Gastrocnemius medialis (tissue), 4 donors: ENCODE data around the gene BANP. TPM values are rescaled to one million over a fixed set of nuclear protein-coding genes. Genes with fewer than 3 reads are reported as not detected.

Source experiments
- ATAC-seq, 2 donors: fragments of 150-250 bp; one replicate each; pipeline ENCODE4 v1.9.1; 2016
- DNase-seq, 2 donors: peaks; one replicate each; pipeline ENCODE4 v3.0.0-alpha.2; 2019
- H3K27ac ChIP-seq, 4 donors: fragments of 200-600 bp; sonication (generic); 1 replicate in 1 of 4; 2 replicates in 3 of 4; pipeline ENCODE4 v1.5.1; 2016 to 2018; ENCODE audit warnings: mild to moderate bottlenecking in 2 of 4, moderate library complexity in 1 of 4
- H3K27me3 ChIP-seq, 3 donors: fragments of 200-600 bp; sonication (generic) in 2 of 3; 1 replicate in 1 of 3; 2 replicates in 2 of 3; pipeline versions ENCODE4 v1.5.1 to v1.6.0; 2016 to 2019; ENCODE audit warnings: mild to moderate bottlenecking in 1 of 3, moderate library complexity in 1 of 3
- H3K36me3 ChIP-seq, 2 donors: fragments of 200-600 bp; sonication (generic) in 1 of 2; one replicate each; pipeline ENCODE4 v1.5.1; 2017 to 2018
- H3K4me1 ChIP-seq, 2 donors: fragments of 200-600 bp; sonication (generic) in 1 of 2; one replicate each; pipeline ENCODE4 v1.5.1; 2016 to 2017; ENCODE audit warnings: mild to moderate bottlenecking in 2 of 2
- H3K4me3 ChIP-seq, 4 donors: fragments of 200-600 bp; sonication (generic) in 3 of 4; 1 replicate in 1 of 4; 2 replicates in 3 of 4; pipeline ENCODE4 v1.5.1; 2016 to 2019; ENCODE audit warnings: mild to moderate bottlenecking in 2 of 4
- H3K9me3 ChIP-seq, 3 donors: fragments of 200-600 bp; sonication (generic) in 2 of 3; 1 replicate in 1 of 3; 2 replicates in 2 of 3; pipeline ENCODE4 v1.5.1; 2016 to 2019
- POLR2A ChIP-seq, 2 donors: fragments of 450-650 bp; IDR thresholded peaks; one replicate each; pipeline ENCODE4 v1.6.1; 2017; ENCODE audit warnings: antibody characterized with exemption in 2 of 2, mild to moderate bottlenecking in 2 of 2, moderate library complexity in 2 of 2
- in situ Hi-C, 4 donors: fragments of 200-750 bp; cut with MboI; loops; one replicate each; pipeline versions ENCODE4 v1.15.0 to v1.8.0; 2017; ENCODE audit warnings: low sequenced_read_pairs in 4 of 4
- intact Hi-C: fragments of 100-400 bp; cut with DNase I; formaldehyde crosslinking; loops from one replicate; pipeline ENCODE4 v1.15.1; 2023; ENCODE audit warnings: low total_unique reads
- total RNA-seq, 4 donors: library from RNA; depleted of rRNA; stranded (reverse); fragments of >200 nt; gene quantifications; one replicate each; pipeline versions ENCODE4 v1.1.0 to v1.2.3, GENCODE V29; 2016
- TF ChIP-seq, protein P1 (sequence below), 5 experiments: fragments of 450-650 bp in 3 of 5; fragments of 200-600 bp in 2 of 5; sonication (generic) in 2 of 5; IDR thresholded peaks in 4 of 5; conservative IDR thresholded peaks in 1 of 5; 1 replicate in 4 of 5; 2 replicates in 1 of 5; pipeline ENCODE4 v1.5.1; 2016 to 2019; ENCODE audit warnings: antibody characterized with exemption in 5 of 5, mild to moderate bottlenecking in 3 of 5, moderate library complexity in 3 of 5

BANP gene
- total RNA-seq, 4 donors from 2014 or later: 7.0 to 20.6 (median 16.1) TPM

- no peaks in the 10 kb centered on the region for H3K27me3 ChIP-seq
- no peak overlapping the region for H3K4me3 ChIP-seq
- no peak for DNase-seq
- peaks cover 0 to 5% of the 10 kb centered on the region in 2 donors for H3K4me1 ChIP-seq
- TF ChIP-seq, protein P1, sequence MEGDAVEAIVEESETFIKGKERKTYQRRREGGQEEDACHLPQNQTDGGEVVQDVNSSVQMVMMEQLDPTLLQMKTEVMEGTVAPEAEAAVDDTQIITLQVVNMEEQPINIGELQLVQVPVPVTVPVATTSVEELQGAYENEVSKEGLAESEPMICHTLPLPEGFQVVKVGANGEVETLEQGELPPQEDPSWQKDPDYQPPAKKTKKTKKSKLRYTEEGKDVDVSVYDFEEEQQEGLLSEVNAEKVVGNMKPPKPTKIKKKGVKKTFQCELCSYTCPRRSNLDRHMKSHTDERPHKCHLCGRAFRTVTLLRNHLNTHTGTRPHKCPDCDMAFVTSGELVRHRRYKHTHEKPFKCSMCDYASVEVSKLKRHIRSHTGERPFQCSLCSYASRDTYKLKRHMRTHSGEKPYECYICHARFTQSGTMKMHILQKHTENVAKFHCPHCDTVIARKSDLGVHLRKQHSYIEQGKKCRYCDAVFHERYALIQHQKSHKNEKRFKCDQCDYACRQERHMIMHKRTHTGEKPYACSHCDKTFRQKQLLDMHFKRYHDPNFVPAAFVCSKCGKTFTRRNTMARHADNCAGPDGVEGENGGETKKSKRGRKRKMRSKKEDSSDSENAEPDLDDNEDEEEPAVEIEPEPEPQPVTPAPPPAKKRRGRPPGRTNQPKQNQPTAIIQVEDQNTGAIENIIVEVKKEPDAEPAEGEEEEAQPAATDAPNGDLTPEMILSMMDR (IDR thresholded peaks at IDR 0.05 in 4 of 5, conservative IDR thresholded peaks at IDR 0.05 in 1 of 5): no peak
- TF ChIP-seq POLR2A (IDR thresholded peaks at IDR 0.05): no peak
- no peaks in the 10 kb centered on the region for H3K9me3 ChIP-seq
- ATAC-seq: no peak
- peaks cover 0 to 8% of the 10 kb centered on the region in 2 donors for H3K36me3 ChIP-seq
- in situ Hi-C loops: no loop called here
- intact Hi-C loops: no loop called here
- no peak overlapping the region for H3K27ac ChIP-seq
These were observed 53.9 kb downstream of the BANP start for GRCh38 chr16:88005181-88005581.

DNA sequence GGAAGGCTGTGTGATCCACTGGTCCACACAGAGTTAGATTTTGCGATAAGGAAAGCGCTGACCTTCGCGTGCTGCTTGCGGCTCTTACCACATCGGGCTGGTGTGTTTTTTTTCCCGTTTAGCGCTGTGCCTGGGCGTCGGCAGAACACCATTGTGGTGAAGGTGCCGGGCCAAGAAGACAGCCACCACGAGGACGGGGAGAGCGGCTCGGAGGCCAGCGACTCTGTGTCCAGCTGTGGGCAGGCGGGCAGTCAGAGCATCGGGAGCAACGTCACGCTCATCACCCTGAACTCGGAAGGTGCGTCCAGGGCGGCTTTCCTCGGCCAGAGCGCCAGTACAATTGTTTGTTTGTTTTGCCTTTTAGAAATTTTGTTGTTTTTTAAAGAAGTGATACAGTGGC is 54.7 kb downstream of the BANP start:
- in situ Hi-C loops (no loop called here), intact Hi-C loops (no loop called here)
- ATAC-seq (no peak), DNase-seq (no peak)
- no peaks in the 10 kb centered on the region for H3K9me3 ChIP-seq
- H3K4me1 ChIP-seq: peaks cover 0 to 5% of the 10 kb centered on the region in 2 donors
- no peak overlapping the region for H3K4me3 ChIP-seq
- peaks cover 0 to 8% of the 10 kb centered on the region in 2 donors for H3K36me3 ChIP-seq
- no peaks in the 10 kb centered on the region for H3K27me3 ChIP-seq
- TF ChIP-seq, protein P1 (IDR thresholded peaks at IDR 0.05 in 4 of 5, conservative IDR thresholded peaks at IDR 0.05 in 1 of 5): no peak
- no peak for TF ChIP-seq POLR2A (IDR thresholded peaks at IDR 0.05)
- H3K27ac ChIP-seq: no peak overlapping the region

DNA sequence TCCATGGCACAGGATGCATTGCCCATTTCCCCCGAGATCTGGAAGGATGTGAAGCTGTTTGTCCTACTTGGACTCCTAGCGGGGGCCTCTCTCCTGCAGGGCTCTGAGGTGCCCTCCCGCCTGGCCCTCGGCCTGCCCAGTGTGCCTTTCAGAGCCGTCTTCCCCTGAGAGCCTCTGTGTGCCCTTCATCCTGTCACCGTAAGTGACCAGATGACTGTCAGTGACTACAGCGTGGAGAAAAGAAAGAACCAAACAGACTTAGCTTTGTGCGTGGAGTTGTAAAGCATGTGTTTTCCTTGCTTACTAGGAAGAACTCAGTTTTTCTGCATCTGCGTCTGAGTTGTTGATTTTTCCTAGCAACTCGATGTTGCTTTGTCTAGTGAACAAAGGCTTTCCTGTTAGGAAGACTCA is 56.1 kb downstream of the BANP start:
- no peak overlapping the region for H3K4me3 ChIP-seq
- H3K36me3 ChIP-seq: peaks cover 0 to 8% of the 10 kb centered on the region in 2 donors
- in situ Hi-C loops (no loop called here), intact Hi-C loops (no loop called here)
- no peak overlapping the region for H3K27ac ChIP-seq
- no peak for TF ChIP-seq POLR2A (IDR thresholded peaks at IDR 0.05)
- TF ChIP-seq, protein P1 (IDR thresholded peaks at IDR 0.05 in 4 of 5, conservative IDR thresholded peaks at IDR 0.05 in 1 of 5): no peak
- DNase-seq (no peak), ATAC-seq (no peak)
- H3K27me3 ChIP-seq: no peaks in the 10 kb centered on the region
- peaks cover 0 to 5% of the 10 kb centered on the region in 2 donors for H3K4me1 ChIP-seq
- no peaks in the 10 kb centered on the region for H3K9me3 ChIP-seq

DNA sequence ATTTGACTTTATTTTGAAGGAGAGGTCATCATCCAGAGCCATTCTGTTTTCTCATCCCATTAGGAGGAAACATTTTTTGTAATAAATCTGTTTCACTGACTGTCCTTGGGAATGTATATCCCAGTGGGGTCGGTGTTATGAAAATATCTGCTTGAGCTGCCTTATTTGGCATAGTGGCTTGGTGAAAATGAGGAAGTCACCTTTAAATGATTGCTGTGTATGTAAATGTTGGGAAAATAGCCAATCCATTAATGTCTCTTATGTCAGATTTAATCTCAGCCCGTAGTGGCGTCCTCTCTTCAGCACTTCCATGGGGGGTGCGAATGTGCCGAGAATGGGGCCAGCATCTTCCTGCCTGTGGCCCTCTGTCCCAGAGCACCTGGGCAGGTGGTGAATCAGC is 57.6 kb downstream of the BANP start:
- ATAC-seq: no peak
- no peaks in the 10 kb centered on the region for H3K27me3 ChIP-seq
- in situ Hi-C loops (no loop called here), intact Hi-C loops (no loop called here)
- no peak for DNase-seq
- TF ChIP-seq POLR2A (IDR thresholded peaks at IDR 0.05): no peak
- TF ChIP-seq, protein P1 (IDR thresholded peaks at IDR 0.05 in 4 of 5, conservative IDR thresholded peaks at IDR 0.05 in 1 of 5): no peak
- H3K4me1 ChIP-seq: no peaks in the 10 kb centered on the region
- no peak overlapping the region for H3K4me3 ChIP-seq
- no peaks in the 10 kb centered on the region for H3K9me3 ChIP-seq
- no peak overlapping the region for H3K27ac ChIP-seq
- H3K36me3 ChIP-seq: peaks cover 0 to 8% of the 10 kb centered on the region in 2 donors
